NCI-H187 treated with DMSO at 0.1 percent for 48 hours (cell line): ENCODE data around the gene ADGRL3.
"Not testable (repeated sequence)": the region's sequence is repeated elsewhere in the genome, so short reads cannot be mapped to it uniquely, and the experiment has no call there.

Source experiments
- DNase-seq: peaks from one replicate; lab custom pipeline; 2025; lab: John Stamatoyannopoulos, UW

ADGRL3 gene

DNA sequence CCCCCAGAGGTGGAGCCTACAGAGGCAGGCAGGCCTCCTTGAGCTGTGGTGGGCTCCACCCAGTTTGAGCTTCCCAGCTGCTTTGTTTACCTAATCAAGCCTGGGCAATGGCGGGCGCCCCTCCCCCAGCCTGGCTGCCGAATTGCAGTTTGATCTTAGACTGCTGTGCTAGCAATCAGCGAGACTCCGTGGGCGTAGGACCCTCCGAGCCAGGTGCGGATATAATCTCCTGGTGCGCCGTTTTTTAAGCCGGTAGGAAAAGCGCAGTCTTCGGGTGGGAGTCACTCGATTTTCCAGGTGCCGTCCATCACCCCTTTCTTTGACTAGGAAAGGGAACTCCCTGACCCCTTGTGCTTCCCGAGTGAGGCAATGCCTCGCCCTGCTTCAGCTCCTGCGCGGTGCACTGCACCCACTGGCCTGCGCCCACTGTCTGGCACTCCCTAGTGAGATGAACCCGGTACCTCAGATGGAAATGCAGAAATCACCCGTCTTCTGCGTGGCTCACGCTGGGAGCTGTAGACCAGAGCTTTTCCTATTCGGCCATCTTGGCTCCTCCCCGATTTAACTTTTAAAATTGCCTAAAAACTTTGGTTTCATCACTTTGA is 446.7 kb downstream of the ADGRL3 start:
- not testable (repeated sequence) for DNase-seq

- DNase-seq: no peak
These were observed 448.1 kb downstream of the ADGRL3 start for GRCh38 chr4:61648264-61648663.

GRCh38 chr4:61657016-61657415 is 456.9 kb downstream of the ADGRL3 start:
- no peak for DNase-seq

DNA sequence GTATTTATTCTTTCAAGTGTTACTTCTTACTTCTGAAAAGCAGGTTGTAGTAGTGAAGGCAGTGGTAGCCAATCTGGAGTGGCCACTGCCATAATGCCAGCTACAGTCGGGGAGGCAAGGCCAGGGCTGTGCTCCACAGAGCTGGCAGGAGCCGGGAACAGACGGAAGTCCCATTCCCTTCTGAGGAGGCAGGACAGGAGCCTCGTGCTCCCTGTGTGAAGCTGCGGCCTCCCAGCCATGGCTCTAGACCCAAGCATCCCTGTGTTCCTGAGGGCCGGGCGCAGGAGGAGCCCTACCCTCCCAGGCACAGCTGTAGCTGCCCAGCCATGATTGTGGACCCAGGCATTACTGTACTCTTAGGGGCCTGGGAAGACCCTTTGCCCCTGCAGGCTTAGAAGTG is 461.8 kb downstream of the ADGRL3 start:
- DNase-seq: no peak

DNA sequence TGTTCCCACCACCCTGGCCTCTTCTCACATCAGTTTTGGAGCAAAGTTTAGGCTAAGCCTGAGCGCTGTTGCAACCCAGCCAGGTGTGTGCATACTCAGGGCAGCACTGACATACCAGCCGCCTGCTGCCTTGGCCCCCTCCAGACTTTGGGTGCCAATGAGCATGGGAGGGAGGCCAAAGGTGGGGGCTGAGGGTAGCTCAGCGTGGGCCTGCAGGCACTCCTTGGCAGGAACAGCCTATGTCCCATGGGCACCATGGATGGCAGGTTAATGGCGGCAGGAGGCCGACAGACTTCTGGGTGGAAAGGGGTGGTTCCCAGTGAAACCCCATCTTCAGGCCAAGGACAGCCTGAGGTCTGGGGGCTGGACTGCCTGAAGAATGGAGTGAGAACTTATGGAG is 462.2 kb downstream of the ADGRL3 start:
- DNase-seq: no peak

GRCh38 chr4:61663310-61663709 is 463.2 kb downstream of the ADGRL3 start:
- DNase-seq: no peak

- no peak for DNase-seq
These were observed 465.5 kb downstream of the ADGRL3 start for GRCh38 chr4:61665649-61666048.

DNA sequence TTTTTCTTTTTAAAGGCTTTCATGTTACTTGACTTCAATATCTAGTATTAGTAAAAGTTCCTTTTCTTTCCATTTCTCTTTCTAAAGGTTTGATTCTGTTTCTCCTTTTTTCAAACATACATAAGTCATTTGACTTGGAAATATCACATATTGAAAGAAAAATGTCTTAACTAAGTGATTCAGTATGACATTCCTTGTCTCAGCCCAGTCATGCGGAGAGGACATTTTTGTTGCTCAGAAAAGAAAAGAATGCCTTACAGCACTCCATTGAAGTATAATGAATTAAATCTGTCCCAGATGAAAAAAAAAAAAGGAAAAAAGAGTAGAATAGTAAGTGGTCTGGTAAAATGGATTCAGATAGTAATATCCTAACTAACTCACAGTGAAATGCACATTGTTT is 466.1 kb downstream of the ADGRL3 start:
- no peak for DNase-seq

- no peak for DNase-seq
These were observed 471.5 kb downstream of the ADGRL3 start for GRCh38 chr4:61671599-61671998.

- no peak for DNase-seq
These were observed 475.3 kb downstream of the ADGRL3 start for GRCh38 chr4:61675464-61675863.

DNA sequence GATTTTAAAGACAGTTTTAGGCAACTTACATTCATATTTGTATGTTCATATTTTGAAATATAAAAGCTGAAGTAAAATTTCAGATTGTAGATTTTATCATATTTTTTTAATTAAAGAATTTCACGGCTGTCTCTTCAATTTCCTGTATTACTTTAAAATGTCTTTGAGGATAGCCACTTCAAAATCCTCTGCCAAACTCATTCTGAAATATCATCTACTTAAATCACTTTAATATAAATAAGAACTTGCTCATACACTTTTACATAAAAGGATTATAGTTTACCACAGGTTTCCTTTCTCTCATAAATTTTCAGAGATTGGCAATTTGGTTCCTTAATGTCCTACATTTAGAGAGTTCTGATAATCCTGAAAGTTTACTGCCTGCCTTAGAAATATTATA is 478.2 kb downstream of the ADGRL3 start:
- no peak for DNase-seq

- no peak for DNase-seq
These were observed 493.4 kb downstream of the ADGRL3 start for GRCh38 chr4:61693520-61693919.

GRCh38 chr4:61714387-61714911 is 514.3 kb downstream of the ADGRL3 start:
- no peak for DNase-seq

- no peak for DNase-seq
These were observed 516.3 kb downstream of the ADGRL3 start for GRCh38 chr4:61716426-61716825.

DNA sequence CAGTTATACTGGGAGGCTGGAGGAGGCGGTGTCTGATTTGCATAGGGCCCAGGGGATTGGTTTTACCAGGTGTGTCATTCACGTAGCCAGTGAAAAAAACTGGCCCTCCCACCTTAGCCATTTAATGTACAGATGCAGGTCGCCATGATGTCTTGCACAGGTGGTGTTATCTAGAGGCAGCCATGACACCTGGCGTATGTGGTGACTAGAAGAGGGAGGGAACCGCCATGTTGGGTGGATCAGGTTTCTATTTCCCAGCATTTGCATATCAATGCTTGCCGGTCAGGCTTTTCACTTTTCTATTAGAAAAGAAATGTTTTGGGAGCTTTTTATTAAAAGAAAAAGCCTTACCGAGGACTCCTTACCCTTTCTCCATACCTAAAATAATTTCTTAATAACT is 523.4 kb downstream of the ADGRL3 start:
- DNase-seq: no peak

GRCh38 chr4:61727286-61727685 is 527.2 kb downstream of the ADGRL3 start:
- DNase-seq: no peak

- DNase-seq: no peak
These were observed 534.3 kb downstream of the ADGRL3 start for GRCh38 chr4:61734409-61734808.

- no peak for DNase-seq
These were observed 539.8 kb downstream of the ADGRL3 start for GRCh38 chr4:61739887-61740286.

GRCh38 chr4:61740886-61741285 is 540.8 kb downstream of the ADGRL3 start:
- no peak for DNase-seq

GRCh38 chr4:61741327-61742096 is 541.4 kb downstream of the ADGRL3 start:
- no peak for DNase-seq

DNA sequence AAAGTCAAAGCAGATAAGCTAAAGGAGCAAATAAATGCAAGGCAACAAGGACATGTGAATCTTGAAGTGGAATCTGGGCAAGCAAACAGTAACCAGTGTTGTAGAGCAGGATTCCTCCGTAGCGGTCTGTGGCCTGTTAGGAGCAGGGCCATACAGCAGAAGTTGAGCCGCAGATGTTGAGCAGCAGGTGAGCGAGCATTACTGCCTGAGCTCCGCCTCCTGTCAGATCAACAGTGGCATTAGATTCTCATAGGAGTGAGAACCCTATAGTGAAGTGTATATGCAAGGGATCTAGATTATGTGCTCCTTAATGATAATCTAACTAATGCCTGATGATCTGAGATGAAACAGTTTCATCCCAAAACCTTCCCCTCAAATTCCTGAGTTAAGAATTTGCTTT is 550.7 kb downstream of the ADGRL3 start:
- no peak for DNase-seq

GRCh38 chr4:61752617-61753016 is 552.5 kb downstream of the ADGRL3 start:
- no peak for DNase-seq

- no peak for DNase-seq
These were observed 553.6 kb downstream of the ADGRL3 start for GRCh38 chr4:61753739-61754138.

- not testable (repeated sequence) for DNase-seq
These were observed 556.8 kb downstream of the ADGRL3 start for GRCh38 chr4:61756937-61757336.
